Measurements from ENCODE around the gene FIBP. TPM values are rescaled to one million over a fixed set of nuclear protein-coding genes. Genes with fewer than 3 reads are reported as not detected.
A peak's percentile ranks its signal among the peaks of the same experiment; 100 is the strongest.

FIBP gene
- total RNA-seq, 1 donor from 2014 or later = 115 TPM

DNA sequence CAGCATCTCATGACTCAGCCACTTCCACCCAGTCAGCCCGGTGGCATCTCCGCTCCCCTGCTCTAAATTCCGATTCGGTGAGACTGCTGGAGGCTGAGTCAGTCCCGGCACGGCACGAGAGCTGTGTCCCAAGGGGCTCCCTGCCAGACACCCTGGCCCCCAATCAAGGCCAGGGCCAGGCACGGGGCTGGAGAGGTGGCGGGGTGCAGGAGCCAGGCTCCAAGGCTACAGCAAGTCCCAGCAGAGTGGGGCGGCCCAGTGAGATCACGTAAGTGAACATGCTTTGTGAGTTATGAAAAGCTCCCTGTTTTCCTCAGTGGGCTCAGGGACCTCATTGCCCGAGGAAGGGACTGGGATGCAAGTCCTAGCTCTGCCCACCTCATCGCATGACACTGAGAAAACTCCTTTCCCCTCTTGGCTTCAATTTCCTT is 27.6 kb upstream of the FIBP start:
- H3K4me1 Mint-ChIP-seq (ENCODE audit: low read depth, unreplicated experiment) = peaks cover 10% of the 10 kb centered on the region
- H3K27me3 Mint-ChIP-seq (ENCODE audit: unreplicated experiment) = peaks cover 20% of the 10 kb centered on the region
- H3K27ac Mint-ChIP-seq (ENCODE audit: unreplicated experiment) = no peak overlapping the region
- H3K36me3 Mint-ChIP-seq (ENCODE audit: unreplicated experiment) = no peaks in the 10 kb centered on the region
- H3K4me3 Mint-ChIP-seq (ENCODE audit: unreplicated experiment) = no peak overlapping the region
- H3K9me3 Mint-ChIP-seq (ENCODE audit: unreplicated experiment) = peaks cover 14% of the 10 kb centered on the region
- DNase-seq = no peak
- TF ChIP-seq CTCF (IDR thresholded peaks at IDR 0.05; ENCODE audit: partially characterized antibody, unreplicated experiment) = no peak

GRCh38 chr11:65915101-65915820 is 27.0 kb upstream of the FIBP start:
- TF ChIP-seq CTCF (IDR thresholded peaks at IDR 0.05; ENCODE audit: partially characterized antibody, unreplicated experiment) = no peak
- H3K4me1 Mint-ChIP-seq (ENCODE audit: low read depth, unreplicated experiment) = peaks cover 10% of the 10 kb centered on the region
- peaks cover 20% of the 10 kb centered on the region for H3K27me3 Mint-ChIP-seq (ENCODE audit: unreplicated experiment)
- peak overlapping the region; percentile 77 for H3K4me3 Mint-ChIP-seq (ENCODE audit: unreplicated experiment)
- peaks cover 11% of the 10 kb centered on the region for H3K9me3 Mint-ChIP-seq (ENCODE audit: unreplicated experiment)
- DNase-seq = peak; percentile 51
- H3K36me3 Mint-ChIP-seq (ENCODE audit: unreplicated experiment) = no peaks in the 10 kb centered on the region
- H3K27ac Mint-ChIP-seq (ENCODE audit: unreplicated experiment) = peak overlapping the region; percentile 84

GRCh38 chr11:65912845-65913244 is 24.6 kb upstream of the FIBP start:
- no peak for DNase-seq
- H3K4me3 Mint-ChIP-seq (ENCODE audit: unreplicated experiment) = no peak overlapping the region
- peaks cover 20% of the 10 kb centered on the region for H3K27me3 Mint-ChIP-seq (ENCODE audit: unreplicated experiment)
- H3K4me1 Mint-ChIP-seq (ENCODE audit: low read depth, unreplicated experiment) = peaks cover 10% of the 10 kb centered on the region
- peaks cover 9% of the 10 kb centered on the region for H3K9me3 Mint-ChIP-seq (ENCODE audit: unreplicated experiment)
- no peak for TF ChIP-seq CTCF (IDR thresholded peaks at IDR 0.05; ENCODE audit: partially characterized antibody, unreplicated experiment)
- no peaks in the 10 kb centered on the region for H3K36me3 Mint-ChIP-seq (ENCODE audit: unreplicated experiment)
- no peak overlapping the region for H3K27ac Mint-ChIP-seq (ENCODE audit: unreplicated experiment)

GRCh38 chr11:65911682-65912568 is 23.7 kb upstream of the FIBP start:
- no peak overlapping the region for H3K27ac Mint-ChIP-seq (ENCODE audit: unreplicated experiment)
- peaks cover 9% of the 10 kb centered on the region for H3K9me3 Mint-ChIP-seq (ENCODE audit: unreplicated experiment)
- no peak for TF ChIP-seq CTCF (IDR thresholded peaks at IDR 0.05; ENCODE audit: partially characterized antibody, unreplicated experiment)
- no peak overlapping the region for H3K4me3 Mint-ChIP-seq (ENCODE audit: unreplicated experiment)
- no peaks in the 10 kb centered on the region for H3K36me3 Mint-ChIP-seq (ENCODE audit: unreplicated experiment)
- H3K4me1 Mint-ChIP-seq (ENCODE audit: low read depth, unreplicated experiment) = peaks cover 10% of the 10 kb centered on the region
- peaks cover 18% of the 10 kb centered on the region for H3K27me3 Mint-ChIP-seq (ENCODE audit: unreplicated experiment)
- no peak for DNase-seq

DNA sequence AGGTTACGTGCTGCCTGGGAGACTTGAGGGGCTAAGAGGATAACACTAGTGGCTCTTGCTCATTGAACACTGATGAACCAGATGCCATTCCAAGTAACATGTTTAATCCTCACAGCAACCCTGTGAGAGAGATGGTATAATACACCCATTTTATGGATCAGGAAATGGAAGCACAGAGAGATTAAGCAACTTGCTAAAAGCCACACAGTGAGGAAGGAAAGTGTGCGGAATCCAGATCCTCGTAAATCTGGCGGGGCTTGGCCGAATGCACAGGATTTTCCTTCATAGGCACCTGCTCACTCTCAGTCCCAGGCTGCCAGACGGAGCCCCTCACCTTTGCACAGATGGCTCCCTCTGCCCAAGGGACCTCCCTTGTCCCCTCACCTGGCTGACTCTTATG is 19.6 kb upstream of the FIBP start:
- no peaks in the 10 kb centered on the region for H3K36me3 Mint-ChIP-seq (ENCODE audit: unreplicated experiment)
- H3K27me3 Mint-ChIP-seq (ENCODE audit: unreplicated experiment) = peaks cover 9% of the 10 kb centered on the region
- H3K4me1 Mint-ChIP-seq (ENCODE audit: low read depth, unreplicated experiment) = no peaks in the 10 kb centered on the region
- H3K9me3 Mint-ChIP-seq (ENCODE audit: unreplicated experiment) = no peaks in the 10 kb centered on the region
- no peak for DNase-seq
- no peak overlapping the region for H3K4me3 Mint-ChIP-seq (ENCODE audit: unreplicated experiment)
- no peak for TF ChIP-seq CTCF (IDR thresholded peaks at IDR 0.05; ENCODE audit: partially characterized antibody, unreplicated experiment)
- no peak overlapping the region for H3K27ac Mint-ChIP-seq (ENCODE audit: unreplicated experiment)

Measured in glutamatergic neuron (in vitro differentiated cells).